Measurements from ENCODE around the gene OR14A16.

Gene OR14A16

DNA sequence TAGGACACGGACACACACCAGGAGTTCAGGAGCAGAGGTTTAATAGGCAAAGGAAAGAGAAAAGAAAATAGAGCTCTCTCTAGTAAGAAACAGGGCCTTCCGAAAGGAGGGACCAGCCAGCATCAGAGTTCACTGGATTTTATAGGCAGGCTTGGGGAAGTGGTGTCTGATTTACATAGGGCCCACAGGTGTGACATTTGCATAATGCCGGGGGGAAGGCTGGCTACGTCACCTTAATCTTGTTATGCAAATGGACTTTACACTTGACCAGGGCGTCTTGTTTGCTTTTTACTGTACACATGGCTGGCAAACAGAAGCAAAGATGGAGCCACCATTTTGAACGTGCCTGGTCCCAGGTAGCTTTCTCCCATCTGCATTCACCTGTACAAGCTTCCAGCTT, at the start of gene OR14A16:
Gene OR14A16 (minus strand): TSS at position 97 of the 400 bp plus-strand sequence. CDS start 8,390 bp downstream, outside the sequence.
- DNase-seq (ENCODE audit: low read depth in 2 of 2) = no peak

DNA sequence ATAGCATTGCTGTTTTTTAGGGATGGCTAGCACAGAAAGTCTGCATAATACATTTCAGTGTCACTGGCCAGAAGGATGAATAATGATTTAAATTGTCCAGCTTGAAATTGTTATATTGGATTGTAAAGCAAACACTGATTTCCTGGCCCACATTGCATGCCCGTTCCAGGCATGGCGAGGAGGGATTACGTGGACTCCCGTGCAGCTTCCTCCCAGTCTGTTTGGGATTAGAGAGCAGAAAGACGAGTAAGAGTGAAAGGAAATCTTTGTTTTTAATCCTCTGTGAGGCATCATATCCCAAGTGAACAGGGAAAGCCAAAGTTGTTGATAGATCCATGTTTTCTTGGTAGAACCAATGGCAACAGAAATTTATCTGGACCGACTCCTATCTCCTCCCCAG, 41.5 kb upstream of the OR14A16 start:
- DNase-seq (ENCODE audit: low read depth in 2 of 2) = no peak

- no peak for DNase-seq (ENCODE audit: low read depth in 2 of 2)
Measured at GRCh38 chr1:247864644-247865043, 40.7 kb upstream of the OR14A16 start.

DNA sequence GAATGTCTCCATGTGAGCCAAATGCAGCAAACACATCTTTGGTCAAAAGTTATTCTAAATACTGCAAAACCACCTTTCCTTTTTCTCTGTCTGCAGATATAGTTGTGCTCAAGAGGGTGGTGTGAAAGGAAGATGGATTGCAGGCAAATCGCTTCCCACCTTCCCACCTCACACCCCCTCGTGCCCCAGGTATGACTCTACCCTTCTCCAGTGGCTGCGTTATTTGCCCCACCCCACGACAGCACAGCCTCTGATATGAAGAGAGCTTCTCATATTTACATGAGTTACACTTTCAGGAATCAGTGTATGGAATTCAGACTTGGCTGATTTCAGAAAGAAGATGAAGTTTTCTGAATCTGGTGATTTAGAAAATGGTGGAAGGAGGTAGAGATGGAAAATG, 38.8 kb upstream of the OR14A16 start:
- no peak for DNase-seq (ENCODE audit: low read depth in 2 of 2)

- DNase-seq (ENCODE audit: low read depth in 2 of 2) = no peak
Measured at GRCh38 chr1:247857985-247858619, 34.2 kb upstream of the OR14A16 start.

DNA sequence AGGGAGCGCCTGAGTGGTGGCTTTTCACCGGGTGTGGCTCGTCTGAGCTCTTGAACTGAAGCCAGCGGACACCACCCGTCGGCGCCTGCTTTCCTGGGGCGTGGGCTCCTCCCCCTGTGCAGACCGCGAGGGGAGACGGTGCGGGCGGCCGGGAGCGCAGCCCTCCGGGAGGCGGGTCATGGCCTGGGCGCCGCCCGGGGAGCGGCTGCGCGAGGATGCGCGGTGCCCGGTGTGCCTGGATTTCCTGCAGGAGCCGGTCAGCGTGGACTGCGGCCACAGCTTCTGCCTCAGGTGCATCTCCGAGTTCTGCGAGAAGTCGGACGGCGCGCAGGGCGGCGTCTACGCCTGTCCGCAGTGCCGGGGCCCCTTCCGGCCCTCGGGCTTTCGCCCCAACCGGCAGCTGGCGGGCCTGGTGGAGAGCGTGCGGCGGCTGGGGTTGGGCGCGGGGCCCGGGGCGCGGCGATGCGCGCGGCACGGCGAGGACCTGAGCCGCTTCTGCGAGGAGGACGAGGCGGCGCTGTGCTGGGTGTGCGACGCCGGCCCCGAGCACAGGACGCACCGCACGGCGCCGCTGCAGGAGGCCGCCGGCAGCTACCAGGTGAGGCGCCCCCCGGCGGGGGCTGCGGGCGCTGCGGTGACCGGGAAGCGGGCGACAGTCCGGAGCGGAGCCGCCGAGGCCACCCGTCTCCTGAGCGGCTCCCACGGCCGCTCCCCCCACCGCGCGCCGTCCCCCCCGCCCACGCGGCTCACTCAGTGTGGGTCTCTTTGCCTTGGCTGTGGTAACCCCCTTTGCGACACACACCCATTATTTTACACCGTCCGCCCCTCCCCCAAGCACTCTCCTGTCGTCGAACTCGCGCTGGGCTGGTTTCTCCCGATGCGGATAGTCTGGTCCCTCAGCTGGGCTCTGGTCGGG, 33.4 kb upstream of the OR14A16 start, which contains the start of gene TRIM58:
Gene TRIM58 (plus strand): TSS at position 119 of the 916 bp plus-strand sequence. CDS start 60 bp downstream, at position 179.
- no peak for DNase-seq (ENCODE audit: low read depth in 2 of 2)

DNA sequence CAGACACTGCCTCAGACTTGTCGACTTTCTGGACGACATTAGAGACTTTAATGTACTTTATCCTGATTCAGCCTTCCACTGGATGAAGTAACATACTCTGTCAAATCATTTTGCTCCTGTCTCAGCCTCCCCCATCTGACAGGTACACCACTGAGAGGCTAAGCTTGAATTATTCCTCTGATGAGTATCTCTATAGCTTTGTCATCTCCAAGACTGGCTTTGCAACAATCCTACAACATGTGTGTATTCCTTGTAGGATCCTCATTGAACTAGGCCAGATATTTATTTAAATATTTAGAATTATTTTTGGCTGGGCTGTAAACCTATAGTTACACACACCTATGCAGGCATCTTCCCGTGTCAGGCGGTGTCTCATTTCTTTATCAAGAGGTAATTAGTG, 32.0 kb upstream of the OR14A16 start:
- DNase-seq (ENCODE audit: low read depth in 2 of 2) = no peak

DNA sequence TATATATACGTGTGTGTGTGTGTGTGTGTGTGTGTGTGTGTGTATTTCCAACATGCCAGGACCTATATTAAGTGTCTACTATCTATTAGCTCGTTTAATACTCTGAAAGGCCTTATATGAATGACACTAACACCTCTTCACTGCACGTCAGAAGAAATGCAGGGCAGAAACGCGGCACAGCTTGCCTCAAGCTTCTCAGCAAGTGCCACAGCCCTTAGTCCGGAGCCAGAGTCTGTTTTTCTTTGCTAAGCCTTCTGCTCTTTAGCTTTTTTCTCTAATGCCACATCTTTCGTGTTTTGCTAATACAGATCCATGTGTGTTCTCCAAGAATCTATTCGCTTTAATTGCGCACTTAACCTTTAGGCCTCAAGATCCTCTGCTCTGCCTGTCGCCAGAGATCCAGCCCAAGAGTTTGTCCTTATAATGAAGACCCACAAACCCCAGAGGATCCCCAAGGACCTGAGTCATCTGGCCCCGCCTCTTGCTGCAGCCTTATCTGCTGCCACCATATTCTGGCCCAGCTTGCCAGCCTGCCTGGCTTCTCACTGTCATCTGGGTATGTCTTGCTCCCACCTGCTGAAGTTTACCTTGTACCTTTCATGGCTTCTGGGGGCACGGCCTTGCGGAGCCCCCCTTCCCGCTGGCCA, 31.1 kb upstream of the OR14A16 start:
- DNase-seq (ENCODE audit: low read depth in 2 of 2) = no peak

DNA sequence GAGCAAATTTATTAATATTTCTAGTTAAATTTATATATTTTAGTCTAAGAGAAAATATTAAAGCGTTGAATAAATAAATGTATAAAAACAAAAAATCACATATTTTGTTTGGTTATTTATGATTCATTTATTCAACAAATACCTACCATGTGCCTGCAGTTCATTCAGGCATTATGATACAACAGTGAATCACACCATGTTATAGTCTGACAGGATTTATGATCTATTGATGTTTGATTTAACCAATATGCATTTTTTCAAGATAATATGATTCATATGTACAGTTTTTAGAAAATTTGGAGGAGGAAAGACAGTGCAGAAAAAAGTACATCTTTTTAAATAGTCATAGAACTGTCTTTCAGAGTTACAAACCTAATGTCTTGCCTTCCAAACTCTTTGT, 25.7 kb upstream of the OR14A16 start:
- no peak for DNase-seq (ENCODE audit: low read depth in 2 of 2)

- no peak for DNase-seq (ENCODE audit: low read depth in 2 of 2)
Measured at GRCh38 chr1:247848346-247848745, 24.4 kb upstream of the OR14A16 start.

DNA sequence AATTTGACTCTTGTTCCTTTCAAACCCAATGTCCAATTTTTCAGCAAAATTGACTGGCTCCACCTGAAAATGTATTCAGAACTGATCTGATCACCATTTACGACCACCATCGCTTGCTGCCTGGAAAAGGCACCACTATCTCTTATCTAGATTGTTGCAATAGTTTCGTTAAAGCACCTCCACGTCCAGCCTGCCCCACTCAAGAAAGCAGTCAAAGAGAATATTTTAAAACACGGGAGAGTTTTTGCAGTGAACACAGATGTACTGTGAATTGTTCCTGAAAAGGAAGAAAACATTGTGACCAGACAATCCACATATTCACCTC, 21.7 kb upstream of the OR14A16 start:
- no peak for DNase-seq (ENCODE audit: low read depth in 2 of 2)

- no peak for DNase-seq (ENCODE audit: low read depth in 2 of 2)
Measured at GRCh38 chr1:247845011-247845692, 21.2 kb upstream of the OR14A16 start.

DNA sequence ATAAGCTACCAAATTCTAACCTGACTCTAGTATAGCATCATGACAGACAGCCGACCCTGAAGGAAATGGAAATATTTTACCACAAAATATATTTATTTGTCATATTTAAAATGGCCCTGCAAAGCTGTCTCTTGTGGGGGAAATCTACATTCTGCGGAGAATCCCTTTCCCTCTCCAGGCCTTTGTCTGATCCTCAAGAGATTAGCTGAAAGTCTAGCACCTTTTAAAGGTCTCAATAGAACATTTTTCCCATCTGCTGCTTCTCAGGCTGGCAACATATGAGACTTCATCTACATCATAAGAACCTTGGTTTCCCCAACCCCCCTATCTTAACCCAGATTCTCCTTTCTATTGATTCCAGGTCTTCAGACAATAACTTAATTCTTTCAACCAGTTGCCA, 19.5 kb upstream of the OR14A16 start:
- no peak for DNase-seq (ENCODE audit: low read depth in 2 of 2)

- no peak for DNase-seq (ENCODE audit: low read depth in 2 of 2)
Measured at GRCh38 chr1:247841796-247842195, 17.9 kb upstream of the OR14A16 start, which contains the start of gene OR11L1. Gene OR11L1, minus strand, starts transcription at chr1:247841896. Its CDS starts 0 bp downstream, at chr1:247841896.

GRCh38 chr1:247840818-247841217, 16.9 kb upstream of the OR14A16 start:
- no peak for DNase-seq (ENCODE audit: low read depth in 2 of 2)

GRCh38 chr1:247833601-247834000, 9.7 kb upstream of the OR14A16 start:
- DNase-seq (ENCODE audit: low read depth in 2 of 2) = no peak

DNA sequence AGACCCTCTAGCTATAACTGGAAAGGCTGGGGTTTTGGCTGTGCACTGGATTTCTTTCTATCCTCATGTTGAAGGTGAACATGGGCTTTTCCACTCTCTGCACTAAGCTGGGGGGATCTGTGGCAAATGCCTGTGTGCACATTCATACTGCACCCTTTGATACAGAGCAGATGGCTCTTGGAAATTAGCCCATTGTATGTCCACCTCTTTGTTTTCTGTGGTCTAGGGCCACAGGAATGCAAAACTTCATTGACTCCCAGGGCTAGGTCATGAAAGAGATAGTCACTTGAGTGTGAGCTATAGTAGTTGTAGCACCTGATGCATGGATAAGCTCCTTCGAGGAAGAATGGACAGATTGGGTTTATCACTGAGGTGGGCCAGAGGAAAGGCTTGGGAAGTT, 5.7 kb upstream of the OR14A16 start:
- no peak for DNase-seq (ENCODE audit: low read depth in 2 of 2)

DNA sequence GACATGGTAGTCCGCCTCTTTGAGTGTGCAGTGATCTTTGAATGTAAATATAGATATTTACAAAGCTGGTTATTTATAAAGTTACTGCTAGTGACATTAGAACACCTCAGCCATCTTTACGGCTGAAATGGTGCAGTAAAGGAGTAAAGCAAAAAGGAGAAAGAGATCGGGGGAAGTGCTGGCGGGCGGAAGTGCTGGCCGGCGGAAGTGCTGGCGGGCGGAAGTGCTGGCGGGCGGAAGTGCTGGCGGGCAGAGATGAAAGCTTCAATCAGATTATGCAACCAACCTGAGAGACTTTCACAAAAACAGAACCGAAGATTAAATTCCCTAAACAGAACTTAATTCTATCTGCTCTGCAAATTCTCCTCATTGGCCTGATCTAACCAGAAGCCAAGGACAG, 1.4 kb upstream of the OR14A16 start:
- no peak for DNase-seq (ENCODE audit: low read depth in 2 of 2)

DNA sequence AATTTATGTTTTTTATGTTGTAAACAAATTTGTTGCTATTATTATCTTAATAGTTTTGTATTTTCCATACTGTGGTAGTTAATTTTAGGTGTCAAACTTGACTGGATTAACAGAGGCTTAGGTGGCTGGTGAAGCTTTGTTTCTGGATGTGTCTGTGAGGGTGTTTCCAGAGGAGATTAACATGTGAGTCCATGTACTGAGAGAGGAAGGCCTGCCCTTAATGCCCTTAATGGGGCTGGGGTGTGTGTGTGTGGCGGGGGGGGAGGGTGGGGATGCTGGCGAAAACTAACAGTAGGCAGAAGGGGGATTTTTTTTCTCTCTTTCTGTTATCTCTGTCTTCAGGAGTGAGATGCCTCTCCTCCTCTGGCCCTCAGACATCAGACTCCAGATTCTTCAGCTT, 1.9 kb downstream of the OR14A16 start:
- no peak for DNase-seq (ENCODE audit: low read depth in 2 of 2)

- DNase-seq (ENCODE audit: low read depth in 2 of 2) = no peak
Measured at GRCh38 chr1:247812637-247813036, 11.3 kb downstream of the OR14A16 start.

- no peak for DNase-seq (ENCODE audit: low read depth in 2 of 2)
Measured at GRCh38 chr1:247797518-247797917, 26.4 kb downstream of the OR14A16 start.

DNA sequence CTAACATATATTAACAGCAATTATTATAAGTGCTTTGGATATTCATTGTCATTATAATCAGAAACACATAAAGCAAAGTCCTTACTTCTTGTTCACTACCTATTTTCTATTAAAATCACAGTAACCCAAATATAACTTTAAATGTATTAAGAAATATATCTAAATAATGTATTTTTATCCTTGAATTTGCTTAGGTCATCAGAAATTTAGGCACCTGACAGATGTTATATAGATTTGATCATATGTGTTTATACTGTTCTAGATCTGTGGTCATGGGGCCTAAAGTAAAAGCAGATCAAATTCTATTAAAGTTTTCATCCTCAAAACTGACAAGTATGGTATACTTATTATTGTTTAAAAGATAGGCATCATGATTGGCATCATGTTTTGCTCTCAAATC, 54.3 kb downstream of the OR14A16 start:
- DNase-seq (ENCODE audit: low read depth in 2 of 2) = no peak
